ENCODE data around the gene TTC3. TPM values are rescaled to one million over a fixed set of nuclear protein-coding genes. Genes with fewer than 3 reads are reported as not detected.
A peak's percentile ranks its signal among the peaks of the same experiment; 100 is the strongest.

Gene TTC3
- total and polyA plus RNA-seq, 9 of the 15 experiments (the other 6 are each of a cell fraction or from before 2014, with no cell fraction given): 17.5 to 92.0 (median 59.5) TPM

- TF ChIP-seq, protein P1, sequence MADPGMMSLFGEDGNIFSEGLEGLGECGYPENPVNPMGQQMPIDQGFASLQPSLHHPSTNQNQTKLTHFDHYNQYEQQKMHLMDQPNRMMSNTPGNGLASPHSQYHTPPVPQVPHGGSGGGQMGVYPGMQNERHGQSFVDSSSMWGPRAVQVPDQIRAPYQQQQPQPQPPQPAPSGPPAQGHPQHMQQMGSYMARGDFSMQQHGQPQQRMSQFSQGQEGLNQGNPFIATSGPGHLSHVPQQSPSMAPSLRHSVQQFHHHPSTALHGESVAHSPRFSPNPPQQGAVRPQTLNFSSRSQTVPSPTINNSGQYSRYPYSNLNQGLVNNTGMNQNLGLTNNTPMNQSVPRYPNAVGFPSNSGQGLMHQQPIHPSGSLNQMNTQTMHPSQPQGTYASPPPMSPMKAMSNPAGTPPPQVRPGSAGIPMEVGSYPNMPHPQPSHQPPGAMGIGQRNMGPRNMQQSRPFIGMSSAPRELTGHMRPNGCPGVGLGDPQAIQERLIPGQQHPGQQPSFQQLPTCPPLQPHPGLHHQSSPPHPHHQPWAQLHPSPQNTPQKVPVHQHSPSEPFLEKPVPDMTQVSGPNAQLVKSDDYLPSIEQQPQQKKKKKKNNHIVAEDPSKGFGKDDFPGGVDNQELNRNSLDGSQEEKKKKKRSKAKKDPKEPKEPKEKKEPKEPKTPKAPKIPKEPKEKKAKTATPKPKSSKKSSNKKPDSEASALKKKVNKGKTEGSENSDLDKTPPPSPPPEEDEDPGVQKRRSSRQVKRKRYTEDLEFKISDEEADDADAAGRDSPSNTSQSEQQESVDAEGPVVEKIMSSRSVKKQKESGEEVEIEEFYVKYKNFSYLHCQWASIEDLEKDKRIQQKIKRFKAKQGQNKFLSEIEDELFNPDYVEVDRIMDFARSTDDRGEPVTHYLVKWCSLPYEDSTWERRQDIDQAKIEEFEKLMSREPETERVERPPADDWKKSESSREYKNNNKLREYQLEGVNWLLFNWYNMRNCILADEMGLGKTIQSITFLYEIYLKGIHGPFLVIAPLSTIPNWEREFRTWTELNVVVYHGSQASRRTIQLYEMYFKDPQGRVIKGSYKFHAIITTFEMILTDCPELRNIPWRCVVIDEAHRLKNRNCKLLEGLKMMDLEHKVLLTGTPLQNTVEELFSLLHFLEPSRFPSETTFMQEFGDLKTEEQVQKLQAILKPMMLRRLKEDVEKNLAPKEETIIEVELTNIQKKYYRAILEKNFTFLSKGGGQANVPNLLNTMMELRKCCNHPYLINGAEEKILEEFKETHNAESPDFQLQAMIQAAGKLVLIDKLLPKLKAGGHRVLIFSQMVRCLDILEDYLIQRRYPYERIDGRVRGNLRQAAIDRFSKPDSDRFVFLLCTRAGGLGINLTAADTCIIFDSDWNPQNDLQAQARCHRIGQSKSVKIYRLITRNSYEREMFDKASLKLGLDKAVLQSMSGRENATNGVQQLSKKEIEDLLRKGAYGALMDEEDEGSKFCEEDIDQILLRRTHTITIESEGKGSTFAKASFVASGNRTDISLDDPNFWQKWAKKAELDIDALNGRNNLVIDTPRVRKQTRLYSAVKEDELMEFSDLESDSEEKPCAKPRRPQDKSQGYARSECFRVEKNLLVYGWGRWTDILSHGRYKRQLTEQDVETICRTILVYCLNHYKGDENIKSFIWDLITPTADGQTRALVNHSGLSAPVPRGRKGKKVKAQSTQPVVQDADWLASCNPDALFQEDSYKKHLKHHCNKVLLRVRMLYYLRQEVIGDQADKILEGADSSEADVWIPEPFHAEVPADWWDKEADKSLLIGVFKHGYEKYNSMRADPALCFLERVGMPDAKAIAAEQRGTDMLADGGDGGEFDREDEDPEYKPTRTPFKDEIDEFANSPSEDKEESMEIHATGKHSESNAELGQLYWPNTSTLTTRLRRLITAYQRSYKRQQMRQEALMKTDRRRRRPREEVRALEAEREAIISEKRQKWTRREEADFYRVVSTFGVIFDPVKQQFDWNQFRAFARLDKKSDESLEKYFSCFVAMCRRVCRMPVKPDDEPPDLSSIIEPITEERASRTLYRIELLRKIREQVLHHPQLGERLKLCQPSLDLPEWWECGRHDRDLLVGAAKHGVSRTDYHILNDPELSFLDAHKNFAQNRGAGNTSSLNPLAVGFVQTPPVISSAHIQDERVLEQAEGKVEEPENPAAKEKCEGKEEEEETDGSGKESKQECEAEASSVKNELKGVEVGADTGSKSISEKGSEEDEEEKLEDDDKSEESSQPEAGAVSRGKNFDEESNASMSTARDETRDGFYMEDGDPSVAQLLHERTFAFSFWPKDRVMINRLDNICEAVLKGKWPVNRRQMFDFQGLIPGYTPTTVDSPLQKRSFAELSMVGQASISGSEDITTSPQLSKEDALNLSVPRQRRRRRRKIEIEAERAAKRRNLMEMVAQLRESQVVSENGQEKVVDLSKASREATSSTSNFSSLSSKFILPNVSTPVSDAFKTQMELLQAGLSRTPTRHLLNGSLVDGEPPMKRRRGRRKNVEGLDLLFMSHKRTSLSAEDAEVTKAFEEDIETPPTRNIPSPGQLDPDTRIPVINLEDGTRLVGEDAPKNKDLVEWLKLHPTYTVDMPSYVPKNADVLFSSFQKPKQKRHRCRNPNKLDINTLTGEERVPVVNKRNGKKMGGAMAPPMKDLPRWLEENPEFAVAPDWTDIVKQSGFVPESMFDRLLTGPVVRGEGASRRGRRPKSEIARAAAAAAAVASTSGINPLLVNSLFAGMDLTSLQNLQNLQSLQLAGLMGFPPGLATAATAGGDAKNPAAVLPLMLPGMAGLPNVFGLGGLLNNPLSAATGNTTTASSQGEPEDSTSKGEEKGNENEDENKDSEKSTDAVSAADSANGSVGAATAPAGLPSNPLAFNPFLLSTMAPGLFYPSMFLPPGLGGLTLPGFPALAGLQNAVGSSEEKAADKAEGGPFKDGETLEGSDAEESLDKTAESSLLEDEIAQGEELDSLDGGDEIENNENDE (IDR thresholded peaks at IDR 0.05; ENCODE audit: low read depth, low read length): no peak
- TF ChIP-seq MTA2 (IDR thresholded peaks at IDR 0.05; ENCODE audit: low read depth) (no peak), PTBP1 (IDR thresholded peaks at IDR 0.05; ENCODE audit: low read depth, low read length) (no peak), CHD4 (IDR thresholded peaks at IDR 0.05; ENCODE audit: insufficient read depth, insufficient replicate concordance, low read depth, low read length, poor library complexity, severe bottlenecking) (no peak), MAZ (CRISPR knock-in tag; conservative IDR thresholded peaks at IDR 0.05 in 1 of 2, IDR thresholded peaks at IDR 0.05 in 1 of 2) (no peak), NFIC (IDR thresholded peaks at IDR 0.05) (0 out of 2 replicates have a peak, but pooled peaks have one; percentile 5), HOXB6 (CRISPR knock-in tag; IDR thresholded peaks at IDR 0.05; ENCODE audit: borderline replicate concordance) (no peak), HMG20A (CRISPR knock-in tag; conservative IDR thresholded peaks at IDR 0.05) (no peak), KDM2B (CRISPR knock-in tag; IDR thresholded peaks at IDR 0.05) (no peak), BACH1 (tag; IDR thresholded peaks at IDR 0.05) (peak; percentile 71), ZNF175 (CRISPR knock-in tag; IDR thresholded peaks at IDR 0.05; ENCODE audit: low read depth) (no peak), HMGN3 (IDR thresholded peaks at IDR 0.05; ENCODE audit: borderline replicate concordance, extremely low read depth, insufficient read length, low read depth, low read length) (no peak), ZNF165 (CRISPR knock-in tag; IDR thresholded peaks at IDR 0.05; ENCODE audit: borderline replicate concordance) (no peak), NBN (IDR thresholded peaks at IDR 0.05; ENCODE audit: low read depth) (peak; percentile 37; the same call in 1 of the 2 replicates)
- TF ChIP-seq, protein P2, sequence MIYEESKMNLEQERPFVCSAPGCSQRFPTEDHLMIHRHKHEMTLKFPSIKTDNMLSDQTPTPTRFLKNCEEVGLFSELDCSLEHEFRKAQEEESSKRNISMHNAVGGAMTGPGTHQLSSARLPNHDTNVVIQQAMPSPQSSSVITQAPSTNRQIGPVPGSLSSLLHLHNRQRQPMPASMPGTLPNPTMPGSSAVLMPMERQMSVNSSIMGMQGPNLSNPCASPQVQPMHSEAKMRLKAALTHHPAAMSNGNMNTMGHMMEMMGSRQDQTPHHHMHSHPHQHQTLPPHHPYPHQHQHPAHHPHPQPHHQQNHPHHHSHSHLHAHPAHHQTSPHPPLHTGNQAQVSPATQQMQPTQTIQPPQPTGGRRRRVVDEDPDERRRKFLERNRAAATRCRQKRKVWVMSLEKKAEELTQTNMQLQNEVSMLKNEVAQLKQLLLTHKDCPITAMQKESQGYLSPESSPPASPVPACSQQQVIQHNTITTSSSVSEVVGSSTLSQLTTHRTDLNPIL (CRISPR knock-in tag; IDR thresholded peaks at IDR 0.05): no peak
Measured at GRCh38 chr21:37087188-37087587, 14.1 kb downstream of the TTC3 start (continued).
